AG08395 (cell line): ENCODE measurements around the gene TBX4.

Source experiments
- DNase-seq: peaks from one replicate; pipeline ENCODE4 v3.0.0; 2012; ENCODE audit warnings: mixed read lengths, low spot score

The TBX4 gene

DNA sequence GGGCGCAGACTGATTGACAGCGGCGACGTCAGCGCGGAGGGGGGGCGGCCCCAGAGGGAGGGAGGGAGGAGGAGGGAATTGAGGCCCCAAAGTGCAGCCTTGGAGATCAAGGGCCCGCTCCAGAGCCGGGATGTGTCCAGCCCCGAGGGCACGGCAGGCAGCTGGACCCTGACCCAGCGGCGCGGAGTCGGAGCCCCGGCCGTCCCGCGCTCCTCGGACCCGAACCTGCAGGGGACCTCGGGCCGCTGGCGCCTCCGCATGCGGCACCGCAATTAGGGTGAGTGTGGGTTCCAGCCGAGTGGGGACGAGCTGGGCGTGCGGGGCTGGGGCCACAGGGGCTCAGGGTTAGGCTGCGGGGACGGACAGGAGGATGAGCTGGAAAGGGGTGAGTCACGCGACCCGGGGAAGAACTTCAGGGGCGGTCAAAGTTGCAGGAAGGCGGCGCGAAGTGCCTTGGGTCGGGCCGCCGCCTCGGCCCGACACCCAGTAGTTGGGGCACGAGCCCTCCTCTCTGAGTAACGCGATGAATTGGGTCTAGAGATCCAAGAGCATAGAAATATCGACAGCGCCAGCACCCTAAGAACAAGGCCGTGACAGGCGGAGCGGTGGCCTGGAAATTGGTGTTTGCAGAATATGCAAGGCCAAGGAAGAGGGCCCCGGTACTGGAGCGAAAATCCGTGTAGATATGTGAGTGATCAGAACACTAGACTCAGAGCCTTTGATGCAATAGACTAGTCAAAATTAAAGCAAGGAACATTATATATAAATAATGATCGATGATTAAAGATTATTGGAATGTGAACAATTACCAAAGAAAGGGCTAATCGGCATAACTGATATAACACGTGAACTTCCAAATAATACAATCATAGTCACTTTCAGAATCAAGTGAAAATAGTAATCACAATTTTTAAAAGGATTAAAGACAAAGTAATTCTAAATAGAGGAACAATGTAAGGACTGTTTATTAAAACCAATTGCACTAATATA is at the start of gene TBX4:
Gene TBX4 (plus strand): TSS at position 122 of the 990 bp plus-strand sequence. CDS start 4,069 bp downstream, outside the sequence.
- DNase-seq = no peak

DNA sequence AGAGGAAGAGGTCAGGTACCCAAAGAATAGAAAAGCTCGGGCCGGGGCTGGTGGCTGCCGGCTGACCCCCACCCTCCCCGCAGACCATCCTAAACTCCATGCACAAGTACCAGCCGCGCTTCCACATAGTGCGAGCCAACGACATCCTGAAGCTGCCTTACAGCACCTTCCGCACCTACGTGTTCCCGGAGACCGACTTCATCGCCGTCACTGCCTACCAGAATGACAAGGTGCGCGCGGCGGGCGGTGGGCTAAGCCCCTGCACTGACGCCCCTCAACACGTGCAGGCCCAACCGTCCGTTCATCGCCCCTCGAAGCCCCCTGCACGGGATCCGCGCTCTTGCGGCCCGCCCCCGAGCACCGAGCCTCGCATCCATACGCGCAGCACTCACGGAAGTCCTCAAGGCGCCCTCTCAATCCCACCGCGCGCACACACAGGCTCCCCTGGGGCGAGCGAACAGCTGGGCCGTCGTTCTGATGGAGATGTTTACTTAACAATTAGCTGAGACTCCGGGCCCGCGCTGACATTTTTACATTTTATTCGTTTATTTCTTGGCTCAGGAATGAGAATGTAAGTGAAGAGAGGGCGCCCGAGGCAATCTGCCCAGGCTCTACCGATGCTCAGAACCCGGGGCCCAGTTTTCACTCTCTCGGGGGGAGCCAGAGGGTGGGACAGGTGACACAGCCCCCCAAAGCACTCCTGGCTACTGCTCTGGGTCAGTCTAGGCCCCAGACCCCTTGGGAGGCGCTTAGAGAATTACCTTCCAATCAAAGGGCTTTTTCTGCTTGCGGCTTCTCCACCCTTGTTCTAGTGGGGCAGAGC is 49.0 kb upstream of the TBX4 start:
- DNase-seq = no peak

DNA sequence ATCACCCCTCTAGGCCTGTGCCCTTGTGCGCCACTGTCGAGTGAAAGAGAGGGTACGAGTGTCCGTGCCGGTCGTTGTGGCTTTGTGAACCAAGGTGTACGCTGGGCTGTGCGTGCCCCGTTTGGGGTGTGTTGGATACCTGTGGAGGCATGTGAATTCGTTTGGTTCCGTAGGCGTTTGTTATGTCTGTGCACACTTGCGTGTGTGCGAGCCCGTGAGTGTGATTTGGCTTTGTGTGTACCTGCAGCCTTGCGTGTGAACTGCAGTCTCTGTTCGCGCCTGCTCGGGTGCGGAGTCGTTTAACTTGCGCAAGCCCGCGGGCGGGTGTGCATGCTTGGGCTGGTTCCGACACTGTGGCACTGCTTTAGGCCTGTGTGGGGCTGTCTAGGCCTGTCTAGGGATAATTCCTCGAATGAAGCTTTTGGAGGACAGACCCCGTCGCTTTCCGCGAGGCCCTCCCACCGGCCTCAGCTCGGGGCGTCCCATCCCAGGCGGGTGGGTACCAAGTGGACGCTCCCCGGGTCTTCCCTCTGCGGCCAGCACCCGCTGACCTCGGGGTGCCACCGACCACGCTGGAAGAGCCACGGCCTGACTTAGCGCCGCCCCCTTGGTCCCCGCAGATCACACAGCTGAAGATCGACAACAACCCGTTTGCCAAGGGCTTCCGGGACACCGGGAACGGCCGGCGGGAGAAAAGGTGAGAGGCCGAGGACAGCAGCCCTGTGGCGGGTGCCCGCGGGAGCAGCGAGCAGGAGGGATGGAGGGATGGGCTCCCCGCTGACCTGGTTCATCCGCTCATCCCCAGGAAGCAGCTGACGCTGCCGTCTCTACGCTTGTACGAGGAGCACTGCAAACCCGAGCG is 48.2 kb upstream of the TBX4 start:
- DNase-seq = no peak

DNA sequence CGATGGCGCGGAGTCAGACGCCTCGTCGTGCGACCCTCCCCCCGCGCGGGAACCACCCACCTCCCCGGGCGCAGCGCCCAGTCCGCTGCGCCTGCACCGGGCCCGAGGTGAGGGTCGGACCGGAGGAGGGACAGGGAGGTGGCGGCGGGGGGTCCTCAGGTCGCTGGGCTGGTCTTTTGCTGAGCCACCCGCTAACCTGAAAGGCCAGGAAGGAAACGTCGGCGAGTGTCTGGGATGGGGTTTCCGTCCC is 47.6 kb upstream of the TBX4 start:
- no peak for DNase-seq

DNA sequence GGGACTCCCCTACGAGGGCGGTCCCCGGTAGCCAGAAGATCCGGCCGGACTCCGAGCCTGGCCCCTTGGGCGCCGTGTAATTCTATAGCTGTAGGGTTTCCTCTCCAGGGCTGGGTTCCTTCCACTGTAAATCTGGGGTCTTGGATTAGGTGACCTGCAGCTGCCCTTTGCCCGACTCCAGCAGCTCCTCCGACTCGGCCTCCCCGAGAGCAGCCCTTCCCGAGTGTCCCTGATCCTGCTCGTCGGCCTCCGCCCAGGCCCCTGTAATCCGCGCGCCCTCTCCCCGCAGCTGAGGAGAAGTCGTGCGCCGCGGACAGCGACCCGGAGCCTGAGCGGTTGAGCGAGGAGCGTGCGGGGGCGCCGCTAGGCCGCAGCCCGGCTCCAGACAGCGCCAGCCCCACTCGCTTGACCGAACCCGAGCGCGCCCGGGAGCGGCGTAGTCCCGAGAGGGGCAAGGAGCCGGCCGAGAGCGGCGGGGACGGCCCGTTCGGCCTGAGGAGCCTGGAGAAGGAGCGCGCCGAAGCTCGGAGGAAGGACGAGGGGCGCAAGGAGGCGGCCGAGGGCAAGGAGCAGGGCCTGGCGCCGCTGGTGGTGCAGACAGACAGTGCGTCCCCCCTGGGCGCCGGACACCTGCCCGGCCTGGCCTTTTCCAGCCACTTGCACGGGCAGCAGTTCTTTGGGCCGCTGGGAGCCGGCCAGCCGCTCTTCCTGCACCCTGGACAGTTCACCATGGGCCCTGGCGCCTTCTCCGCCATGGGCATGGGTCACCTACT is 47.1 kb upstream of the TBX4 start:
- no peak for DNase-seq

DNA sequence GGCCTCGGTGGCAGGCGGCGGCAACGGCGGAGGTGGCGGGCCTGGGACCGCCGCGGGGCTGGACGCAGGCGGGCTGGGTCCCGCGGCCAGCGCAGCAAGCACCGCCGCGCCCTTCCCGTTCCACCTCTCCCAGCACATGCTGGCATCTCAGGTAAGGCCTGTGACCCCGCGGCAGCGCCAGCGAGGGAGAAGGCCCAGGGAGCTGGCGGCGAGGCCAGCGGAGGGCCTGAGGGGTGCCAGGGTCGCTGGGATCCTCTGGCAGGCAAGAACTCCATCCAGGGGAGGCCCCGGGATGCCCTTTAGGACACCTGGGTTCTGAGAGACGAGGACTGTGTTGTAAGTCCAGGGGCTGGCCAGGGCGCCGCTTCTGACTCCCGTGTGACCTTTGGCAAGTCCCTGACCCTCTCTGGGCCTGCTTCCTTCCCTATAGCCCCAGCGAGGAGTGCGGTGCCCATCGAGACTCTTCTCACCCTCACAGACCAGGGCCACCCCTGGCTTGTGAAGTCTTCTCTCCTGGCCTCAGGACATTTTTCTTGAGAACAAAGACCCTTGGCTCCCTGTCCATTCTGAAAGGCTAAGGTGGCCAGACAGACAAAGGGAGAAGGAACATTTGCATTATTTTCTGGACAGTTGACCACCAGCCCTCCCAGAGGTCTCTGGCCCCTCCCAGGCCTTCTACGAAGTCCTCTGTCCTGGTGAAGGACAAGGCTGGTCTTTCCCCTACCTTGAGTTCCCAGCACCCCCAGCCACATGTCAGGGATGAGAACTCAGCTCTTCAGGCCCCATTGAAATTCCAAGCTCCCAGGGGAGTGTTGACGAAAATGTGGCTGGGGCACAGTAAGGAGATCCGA is 46.3 kb upstream of the TBX4 start:
- DNase-seq = no peak

DNA sequence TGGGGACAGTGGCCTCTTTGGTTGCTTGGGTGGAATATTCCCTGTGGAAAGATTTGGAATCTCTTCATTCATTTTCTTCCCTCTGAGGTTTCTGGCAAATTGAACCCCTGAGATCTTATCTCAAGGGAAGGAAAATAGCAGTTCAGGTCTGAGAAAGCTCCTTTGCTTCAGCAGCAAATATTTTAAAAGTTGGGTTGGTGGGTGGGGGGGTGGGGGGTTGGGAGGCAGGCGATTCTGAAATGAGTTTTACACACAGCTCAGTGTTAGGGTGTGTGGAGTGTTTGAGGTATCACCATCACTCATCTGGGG is 45.7 kb upstream of the TBX4 start:
- no peak for DNase-seq

DNA sequence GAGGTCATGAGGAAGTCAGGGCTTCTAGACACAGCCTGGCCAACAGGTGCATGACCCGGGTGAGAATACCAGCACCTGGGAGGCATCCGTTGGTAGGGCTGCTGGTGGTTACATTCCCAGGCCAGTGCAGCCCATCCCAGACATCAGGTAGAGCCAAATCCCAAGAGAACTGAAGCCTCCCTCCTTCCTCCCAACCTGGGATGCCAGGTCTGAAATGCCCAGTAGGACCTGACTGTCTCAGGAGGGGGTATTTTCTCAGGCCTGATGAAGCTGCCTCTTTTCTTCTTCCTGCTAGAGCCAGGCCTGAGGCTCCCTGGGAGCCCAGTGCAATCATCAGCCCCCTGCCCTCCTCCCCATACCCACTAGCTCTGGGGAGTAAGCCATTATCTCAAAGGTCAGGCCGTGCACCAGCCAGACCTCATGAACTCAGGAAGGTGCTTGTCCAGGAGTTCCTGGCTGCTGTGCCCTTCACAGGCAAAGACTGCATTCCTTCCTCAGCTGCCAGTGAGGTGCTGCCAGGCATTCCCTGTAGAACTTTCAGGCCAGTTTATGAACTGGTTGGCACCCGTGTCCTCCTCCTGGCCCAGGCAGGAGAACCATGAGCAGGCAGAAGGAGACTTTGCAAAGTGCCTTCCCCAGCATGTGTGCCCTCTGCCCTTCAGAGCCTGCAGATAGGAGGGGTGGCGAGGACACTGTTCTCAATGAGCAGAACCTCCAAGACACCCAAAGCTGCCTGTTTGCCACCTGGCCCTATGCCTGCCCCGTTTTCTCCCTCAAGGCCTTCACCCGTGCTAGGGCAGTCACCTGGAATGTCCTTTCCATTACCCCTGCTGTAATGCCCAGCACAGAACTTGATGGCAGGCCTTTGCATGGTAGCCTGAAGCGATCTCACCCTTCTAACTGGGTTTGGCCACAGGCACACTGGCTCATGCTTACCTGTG is 45.0 kb upstream of the TBX4 start:
- DNase-seq = no peak

DNA sequence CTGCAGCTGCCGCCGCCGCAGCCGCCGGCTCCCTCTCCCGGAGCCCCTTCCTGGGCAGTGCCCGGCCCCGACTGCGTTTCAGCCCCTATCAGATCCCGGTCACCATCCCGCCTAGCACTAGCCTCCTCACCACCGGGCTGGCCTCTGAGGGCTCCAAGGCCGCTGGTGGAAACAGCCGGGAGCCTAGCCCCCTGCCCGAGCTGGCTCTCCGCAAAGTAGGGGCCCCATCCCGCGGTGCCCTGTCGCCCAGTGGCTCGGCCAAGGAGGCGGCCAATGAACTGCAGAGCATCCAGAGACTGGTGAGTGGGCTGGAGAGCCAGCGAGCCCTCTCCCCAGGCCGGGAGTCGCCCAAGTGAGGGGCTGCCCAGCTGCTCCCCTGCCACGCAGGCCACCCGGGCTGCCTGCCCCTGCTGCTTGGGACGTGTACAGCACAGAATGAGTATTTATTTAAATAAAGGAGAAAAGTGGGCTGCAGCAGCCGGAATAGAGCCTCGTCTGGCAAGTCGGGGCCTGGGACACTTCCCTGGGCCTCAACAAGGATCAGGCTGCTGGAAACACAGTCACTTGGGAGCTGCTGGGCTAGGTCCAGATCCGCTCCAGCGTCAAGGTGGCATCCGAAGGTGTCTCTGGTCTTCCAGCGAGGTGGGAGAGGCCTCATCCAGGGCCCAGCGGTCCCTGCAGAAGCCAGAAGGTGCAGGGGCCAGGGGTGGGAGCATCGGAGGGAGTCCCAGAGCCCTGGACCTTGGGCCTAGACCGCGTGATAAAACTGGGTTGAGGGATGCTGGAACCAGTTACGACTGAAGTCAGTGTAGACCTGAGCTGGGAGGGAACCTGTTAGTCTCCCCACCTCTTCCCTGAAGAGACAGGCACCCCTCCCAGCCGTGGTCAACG is 43.8 kb upstream of the TBX4 start:
- DNase-seq = no peak

DNA sequence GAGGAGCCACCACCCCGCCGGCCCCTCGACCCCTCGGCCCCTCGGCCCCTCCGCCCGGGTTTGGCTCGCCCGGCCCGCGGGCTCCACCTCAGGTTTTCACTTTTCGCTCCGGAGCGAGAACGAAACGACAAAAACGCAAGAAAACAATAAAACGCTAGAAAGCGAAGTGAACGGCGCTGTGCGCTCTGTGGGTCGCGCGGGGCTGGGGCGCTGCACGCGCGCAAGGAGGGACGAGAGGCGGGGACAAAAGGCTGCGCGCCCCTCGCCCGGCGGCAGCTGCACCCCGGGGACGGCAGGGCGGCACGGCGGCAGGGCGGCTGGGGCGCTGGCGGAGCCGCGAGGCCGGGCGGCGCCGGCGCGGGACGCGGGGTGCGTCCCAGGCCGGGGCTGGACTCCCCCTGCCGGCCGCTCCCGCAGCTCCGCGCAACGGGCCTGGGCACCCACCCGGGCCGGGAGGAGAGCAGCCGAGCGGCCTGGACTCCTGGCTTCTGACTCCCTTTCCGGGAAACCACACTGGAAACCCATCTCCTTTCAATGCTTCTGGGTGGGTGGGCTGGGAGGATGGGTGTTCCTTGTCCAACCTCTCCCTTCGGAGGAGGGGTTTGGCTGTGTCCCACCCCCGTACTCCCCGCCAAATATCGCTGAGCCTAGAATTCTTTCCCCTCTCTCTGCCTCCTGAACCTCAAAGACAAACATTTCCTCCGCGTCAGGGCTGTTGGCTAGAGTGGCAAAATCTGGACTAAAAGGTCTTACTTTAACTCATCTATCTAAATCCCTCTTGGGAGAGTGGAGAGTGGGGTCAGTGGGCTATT is 42.7 kb upstream of the TBX4 start:
- DNase-seq = peak; percentile 86

DNA sequence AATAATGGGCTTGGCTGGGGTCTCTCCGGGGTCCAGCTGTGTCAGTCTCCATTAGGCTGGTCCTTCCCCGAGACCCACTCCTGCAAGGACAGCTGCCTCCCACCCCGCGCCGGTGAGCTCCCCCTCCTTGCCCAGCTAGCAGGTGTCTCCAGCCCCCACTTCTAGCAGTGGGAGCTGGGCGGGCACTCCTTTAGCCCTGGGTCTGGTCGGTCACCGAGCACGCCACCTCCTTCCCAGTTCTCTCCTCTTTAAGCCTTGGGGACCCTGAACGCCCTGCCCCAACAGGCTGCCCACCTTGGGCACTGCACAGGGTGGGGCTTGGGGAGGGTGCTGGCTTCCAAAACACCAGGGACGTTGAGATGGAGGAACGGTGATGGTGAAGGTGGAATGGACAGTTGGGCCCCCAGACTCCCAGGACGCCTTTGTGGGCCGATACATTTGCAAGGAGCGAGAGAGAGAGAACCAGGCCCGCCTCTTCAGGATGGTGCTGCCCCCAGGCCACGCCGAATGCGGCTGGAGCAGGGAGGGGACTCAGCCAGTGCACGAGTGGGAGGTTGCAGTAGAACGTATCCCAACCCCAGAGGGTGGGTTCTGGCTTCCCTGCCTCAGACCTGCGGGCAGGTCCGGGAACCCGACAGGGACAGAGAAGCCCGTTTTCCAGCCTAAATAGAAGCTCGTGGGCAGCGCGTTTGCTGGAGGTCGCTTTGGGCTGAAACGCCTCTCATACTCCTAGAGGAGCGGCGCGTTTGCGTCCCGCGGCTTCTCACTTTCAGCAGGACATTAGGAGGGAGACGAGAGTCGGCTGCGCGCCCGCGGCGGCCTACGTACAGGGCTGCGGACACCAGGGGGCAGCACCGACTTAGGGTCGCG is 41.8 kb upstream of the TBX4 start:
- DNase-seq = no peak

DNA sequence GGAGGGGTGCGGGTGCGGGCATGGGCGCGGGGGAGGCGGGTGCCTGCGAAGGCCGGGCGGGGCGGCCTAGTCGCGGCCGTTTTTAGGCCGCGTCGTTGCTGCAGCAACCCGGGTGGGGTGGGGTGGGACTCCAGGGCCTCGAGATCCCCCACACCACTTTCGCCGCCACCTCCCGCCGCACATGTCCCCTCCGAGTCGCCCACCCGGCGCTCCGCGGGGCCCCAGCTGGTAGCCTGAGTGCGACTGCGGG is 41.3 kb upstream of the TBX4 start:
- DNase-seq = no peak

DNA sequence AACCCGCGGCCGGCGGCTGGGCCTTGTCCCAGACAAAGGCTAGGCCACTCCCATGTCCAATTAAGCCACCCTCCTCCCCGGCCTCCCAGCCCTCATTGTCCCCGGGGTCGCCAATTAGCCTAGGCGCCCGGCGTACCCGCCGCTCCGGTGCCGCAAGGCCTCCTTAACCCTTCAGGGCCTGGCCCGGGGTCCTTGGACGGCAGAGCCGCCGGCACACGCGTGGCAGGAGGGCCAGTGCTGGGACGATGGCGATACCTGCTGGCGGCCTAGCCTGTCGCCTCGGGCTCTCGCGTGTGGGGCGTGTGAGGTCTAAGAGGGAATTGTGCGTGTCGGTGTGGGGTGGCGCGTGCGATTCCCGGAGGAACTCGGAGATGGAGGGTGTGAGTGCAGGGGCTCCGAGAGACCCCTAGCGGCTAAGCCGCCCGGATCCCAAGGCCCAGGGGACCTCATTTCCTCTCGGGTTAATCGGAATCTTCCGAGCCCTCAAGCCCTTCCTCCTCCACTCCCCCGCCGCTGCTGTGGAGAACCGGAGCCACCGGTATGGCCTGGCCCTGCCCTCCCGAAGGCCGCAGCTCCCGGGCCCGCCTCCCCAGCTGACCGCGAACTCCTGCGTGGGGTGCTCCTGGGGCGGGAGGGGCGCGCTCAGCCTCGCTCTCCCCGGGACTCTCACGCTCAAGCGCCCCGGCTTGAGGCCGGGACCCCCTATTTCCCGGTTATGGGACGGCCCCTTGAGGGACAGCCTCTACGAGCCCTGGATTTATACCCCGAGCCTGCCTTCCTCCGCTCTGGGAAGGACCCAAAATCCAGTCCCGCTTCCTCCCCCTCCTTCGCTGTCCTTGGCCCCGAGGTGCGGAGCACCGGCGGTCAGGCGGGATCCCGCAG is 40.7 kb upstream of the TBX4 start:
- DNase-seq = peak; percentile 58

DNA sequence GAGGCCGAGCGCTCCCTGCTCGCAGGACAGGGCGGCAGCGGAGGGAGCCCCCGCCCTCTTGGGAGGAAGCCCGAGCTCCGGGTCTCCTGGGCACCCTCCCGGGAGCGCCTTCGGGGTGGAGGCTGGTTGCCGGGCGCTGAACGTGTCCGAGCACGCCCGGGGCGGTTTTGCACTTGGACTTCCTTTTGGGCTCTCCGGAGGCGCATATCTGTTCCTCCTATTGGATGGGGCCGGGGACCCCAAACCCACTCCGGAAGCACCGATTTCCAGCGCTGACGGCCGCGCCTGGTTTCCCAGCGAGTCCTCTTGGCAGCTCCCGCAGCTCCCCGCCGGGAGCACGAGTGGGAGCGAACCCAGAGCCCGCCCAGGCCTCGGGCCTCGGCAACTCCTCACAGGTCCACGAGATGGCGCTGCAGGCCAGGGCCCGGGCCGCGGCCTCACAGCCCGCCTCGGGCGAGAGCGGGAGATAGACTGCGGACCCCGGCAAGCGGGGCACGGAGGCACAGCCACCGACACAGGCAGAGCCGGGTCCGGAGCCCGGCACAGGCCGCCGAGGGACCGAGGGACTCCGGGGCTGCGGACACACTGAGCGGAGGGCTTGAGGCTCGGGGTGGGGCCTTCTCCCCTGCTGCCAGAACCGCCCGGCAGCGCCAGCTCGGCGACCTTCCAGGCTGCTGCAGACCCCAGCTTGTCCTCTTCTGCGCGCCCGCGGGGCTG is 39.9 kb upstream of the TBX4 start:
- peak; percentile 90 for DNase-seq
